ENCODE results near the gene RCE1.

RCE1 gene

GRCh38 chr11:66845143-66845875, 2.1 kb downstream of the RCE1 start:
- no peak for DNase-seq

- DNase-seq = no peak
Measured at GRCh38 chr11:66845876-66846212, 2.6 kb downstream of the RCE1 start.

GRCh38 chr11:66846671-66847091, 3.4 kb downstream of the RCE1 start:
- peak; percentile 29 to 31 for DNase-seq

DNA sequence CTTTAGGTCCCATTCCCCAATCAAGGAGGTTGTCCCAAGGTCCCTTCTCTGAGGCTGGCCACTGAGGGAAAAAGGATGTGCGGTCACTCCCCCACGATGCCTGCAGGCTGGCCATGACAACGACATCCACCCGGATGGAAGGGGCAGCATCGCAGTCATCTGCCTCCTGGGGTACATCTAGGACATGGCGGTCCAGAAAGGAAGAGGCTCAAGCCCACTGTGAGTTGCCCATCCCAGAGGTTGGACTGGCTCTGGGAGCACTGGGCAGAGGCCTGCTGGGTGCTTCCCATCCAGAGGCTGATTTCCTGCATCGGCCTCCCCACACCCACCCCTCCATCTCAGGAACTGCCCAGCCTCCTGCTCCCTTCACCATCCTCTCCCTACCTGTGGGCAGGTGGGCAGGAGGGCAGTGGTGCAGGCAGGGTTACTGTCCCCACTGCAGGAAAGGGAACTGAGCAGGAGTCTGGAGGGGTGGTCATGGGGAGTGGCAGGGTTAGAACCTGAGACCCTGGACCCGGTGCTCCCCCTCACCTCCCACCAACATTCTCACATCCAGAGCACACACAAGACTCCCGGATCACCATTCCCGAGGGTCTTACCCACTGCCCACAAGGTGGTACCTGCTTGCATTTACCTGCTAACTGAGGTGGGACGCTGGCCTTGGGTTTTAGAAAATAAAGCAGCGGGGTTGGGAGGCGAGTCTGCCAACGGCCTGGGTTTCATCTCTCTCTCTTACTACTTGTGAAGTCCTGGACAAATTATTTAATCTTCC, 4.4 kb downstream of the RCE1 start:
- no peak for DNase-seq

DNA sequence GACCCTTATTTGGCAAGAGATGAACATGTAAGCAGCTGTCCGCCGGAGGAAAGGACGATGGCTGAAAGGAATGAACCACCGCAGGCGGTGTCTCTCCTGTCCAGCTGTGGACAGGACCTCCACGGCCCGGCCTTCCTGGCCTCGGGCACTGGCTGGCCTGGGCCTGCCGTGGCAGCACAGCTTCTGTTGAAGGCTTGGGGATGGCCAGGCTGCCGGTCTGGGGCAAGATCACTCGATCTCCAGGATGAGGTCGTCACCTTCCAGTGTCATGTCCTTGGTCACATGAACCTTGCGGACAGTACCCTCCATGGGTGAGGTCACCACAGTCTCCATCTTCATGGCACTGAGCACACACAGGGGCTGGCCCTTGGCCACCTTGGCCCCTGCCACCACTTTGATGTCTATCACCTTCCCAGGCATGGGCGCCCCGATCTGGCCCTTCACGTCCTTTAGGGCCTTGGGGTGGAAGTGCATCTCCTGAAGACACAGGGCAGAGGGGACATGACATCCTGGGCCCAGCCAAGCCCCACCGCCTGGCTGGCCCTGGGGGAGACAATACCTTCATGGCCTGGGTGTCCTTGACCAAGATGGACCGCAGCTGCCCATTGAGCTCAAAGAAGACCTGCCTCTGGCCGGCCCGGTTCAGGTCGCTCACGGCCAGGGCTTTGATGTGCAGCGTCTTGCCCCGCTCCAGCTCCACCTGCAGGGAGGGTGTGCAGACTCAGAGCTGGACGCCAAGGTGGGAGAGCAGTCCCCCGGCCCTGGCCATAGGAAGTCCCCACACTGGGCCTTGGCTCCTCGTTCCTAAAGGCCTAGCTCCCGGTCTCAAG, 5.6 kb downstream of the RCE1 start:
- DNase-seq = no peak

- no peak for DNase-seq
Measured at GRCh38 chr11:66849501-66850234, 6.4 kb downstream of the RCE1 start.

- DNase-seq = no peak
Measured at GRCh38 chr11:66850235-66850587, 7.0 kb downstream of the RCE1 start.

DNA sequence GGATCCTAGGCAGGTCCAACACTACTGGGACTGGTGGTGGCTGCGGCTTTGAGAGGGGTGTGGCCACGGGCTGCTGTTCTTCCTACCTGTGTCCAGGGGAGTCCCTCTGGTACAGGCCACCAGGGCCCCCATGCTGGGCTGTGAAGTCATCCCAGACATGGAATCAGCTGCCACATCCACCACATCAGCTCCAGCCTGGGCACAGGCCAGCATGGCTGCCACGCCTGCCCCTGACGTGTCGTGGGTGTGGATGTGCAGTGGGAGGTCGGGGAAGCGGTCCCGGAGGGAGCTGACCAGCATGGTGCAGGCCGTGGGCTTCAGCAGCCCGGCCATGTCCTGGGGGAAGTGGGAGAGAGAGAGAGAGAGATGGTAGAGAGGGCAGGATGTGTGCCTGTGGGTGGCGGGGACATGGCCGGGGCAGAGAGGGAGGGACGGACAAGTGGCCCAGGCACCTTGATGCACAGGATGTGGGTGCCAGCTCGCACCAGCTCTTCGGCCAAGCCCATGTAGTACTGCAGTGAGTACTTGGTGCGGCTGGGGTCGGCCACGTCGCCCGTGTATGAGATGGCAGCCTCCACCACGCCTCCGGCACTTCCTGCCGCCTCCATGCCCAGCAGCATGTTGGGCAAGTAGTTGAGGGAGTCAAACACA, 7.5 kb downstream of the RCE1 start:
- no peak for DNase-seq

DNA sequence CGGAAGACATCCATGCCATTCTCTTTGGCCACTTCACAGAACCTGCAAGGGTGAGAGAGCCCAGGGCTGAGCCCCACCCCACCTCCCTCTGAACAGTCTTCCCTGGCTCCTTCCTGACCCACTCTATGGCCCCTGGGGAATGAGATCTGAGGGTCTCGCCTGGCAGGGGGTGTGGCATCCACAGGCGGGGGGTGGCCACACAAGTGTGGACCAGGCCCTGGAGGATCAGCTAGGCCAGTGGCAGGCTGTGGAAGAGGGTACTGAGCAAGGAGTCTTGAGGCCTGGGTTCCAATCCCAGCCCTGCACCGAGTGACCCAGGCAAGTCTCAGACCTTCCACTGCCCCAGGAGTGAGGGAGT, 8.0 kb downstream of the RCE1 start:
- no peak for DNase-seq

- no peak for DNase-seq
Measured at GRCh38 chr11:66851698-66852465, 8.6 kb downstream of the RCE1 start.

DNA sequence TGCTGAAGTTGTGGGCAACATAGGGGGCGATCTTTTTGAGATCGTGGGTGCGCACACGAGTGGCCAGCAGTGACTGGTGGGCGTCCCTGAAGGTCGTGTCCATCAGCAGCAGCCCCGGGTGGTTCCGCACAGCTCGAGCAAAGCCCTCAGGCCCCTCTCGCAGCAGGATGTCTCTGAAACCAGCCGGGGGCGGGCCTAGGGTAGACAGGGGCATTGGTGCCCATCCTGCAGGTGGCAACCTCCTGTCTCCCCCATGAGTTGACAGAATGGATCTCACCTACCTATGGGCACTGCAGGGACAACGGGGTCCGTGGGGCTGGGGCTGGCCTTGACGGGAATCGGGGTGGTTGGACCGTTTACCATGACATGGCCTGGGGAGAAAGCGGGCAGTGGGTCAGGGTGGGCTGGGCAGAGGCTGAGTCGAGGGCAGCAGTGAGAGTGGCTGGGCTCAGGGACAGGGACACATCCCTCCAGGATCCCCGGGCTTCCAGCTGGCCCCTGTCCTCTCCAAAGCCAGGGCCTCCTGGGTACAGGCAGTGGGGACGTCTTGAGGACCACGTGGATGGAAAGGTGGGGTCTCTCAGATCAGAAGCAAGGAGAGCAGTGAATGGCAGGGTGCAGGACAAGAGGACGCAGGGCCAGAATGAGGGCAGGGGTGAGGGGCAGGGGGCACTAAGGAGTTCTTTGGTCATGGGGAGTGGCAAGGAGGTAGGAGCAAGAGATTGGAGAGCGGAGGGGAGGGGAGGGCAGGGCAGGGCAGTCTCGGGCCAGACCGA, 9.4 kb downstream of the RCE1 start:
- DNase-seq = no peak

GRCh38 chr11:66853242-66854229, 10.3 kb downstream of the RCE1 start:
- DNase-seq = no peak

- DNase-seq = no peak
Measured at GRCh38 chr11:66854231-66854661, 11.0 kb downstream of the RCE1 start.

DNA sequence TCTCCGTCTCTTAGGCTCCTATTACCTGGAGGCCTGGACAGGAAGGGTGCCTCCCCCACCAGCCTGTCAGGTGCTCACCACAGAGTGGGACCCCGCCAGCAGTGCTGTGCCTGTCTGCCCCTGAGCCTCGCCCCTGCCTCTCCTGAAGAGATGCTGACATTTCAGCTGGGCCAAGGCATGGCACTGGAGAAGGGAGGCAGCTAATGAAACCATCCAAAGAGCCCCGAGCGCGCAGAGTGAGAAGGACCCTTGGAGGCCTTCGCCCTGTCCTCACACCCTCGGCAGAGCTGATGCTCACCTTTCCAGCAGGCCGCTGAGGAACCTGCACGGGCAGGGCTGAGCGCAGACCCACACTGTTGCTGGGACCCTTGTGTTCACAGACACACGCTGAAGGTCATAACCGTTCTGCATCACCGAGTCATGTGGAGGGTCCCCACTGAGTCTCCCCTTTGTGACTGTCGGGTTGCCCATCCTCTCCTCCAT, 11.5 kb downstream of the RCE1 start:
- DNase-seq = no peak

DNA sequence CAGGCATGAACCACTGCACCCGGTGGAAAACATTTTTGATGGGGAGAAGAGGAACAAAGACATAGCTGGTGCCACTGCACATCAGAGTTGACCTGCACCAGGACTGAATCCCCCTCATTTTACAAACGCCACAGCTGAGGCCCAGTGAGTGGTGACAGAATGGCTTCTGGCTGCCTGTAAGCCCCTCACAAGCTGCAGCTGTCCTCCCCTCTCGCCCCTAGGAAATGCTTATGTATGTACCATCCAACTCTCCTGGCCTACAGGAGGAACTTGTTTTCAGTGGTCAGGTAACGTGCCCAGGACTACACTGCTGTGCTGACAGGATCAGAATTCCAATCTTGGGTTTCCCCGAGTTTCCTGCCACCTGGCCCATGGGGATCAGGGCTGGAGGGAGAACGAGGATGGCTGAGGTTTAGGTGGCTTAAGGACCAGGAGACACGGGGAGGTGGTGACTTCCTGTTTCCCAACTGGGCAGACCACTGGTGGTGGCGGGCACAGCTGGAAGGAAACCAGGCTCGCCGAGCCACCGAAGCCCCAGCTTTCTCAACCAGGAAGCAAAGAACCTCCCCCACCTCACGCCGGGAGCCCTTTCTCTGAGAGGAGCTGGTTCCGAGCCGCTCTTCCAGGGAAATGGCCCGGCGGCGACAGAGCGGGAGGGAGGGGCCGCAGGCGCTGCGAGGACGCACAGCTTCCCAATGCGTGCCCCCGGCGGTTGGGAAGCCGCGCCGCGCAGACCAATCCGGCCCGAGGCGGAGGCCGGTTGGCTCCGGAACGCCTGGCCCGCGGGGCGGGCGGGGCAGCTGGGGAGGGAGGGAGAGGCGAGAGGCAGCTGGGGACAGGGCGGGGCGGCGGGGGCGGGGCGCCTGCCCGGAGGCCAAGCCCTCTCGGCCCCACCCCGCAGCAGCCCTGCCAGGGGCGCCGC, 12.6 kb downstream of the RCE1 start:
- DNase-seq = peak; percentile 74 to 77

GRCh38 chr11:66856496-66857233, 13.4 kb downstream of the RCE1 start, which contains the start of gene LRFN4:
Gene LRFN4 (plus strand): TSS chr11:66857064. CDS start chr11:66857745, 681 bp downstream.
- DNase-seq = peak in 1 of 2 experiments; percentile 68

DNA sequence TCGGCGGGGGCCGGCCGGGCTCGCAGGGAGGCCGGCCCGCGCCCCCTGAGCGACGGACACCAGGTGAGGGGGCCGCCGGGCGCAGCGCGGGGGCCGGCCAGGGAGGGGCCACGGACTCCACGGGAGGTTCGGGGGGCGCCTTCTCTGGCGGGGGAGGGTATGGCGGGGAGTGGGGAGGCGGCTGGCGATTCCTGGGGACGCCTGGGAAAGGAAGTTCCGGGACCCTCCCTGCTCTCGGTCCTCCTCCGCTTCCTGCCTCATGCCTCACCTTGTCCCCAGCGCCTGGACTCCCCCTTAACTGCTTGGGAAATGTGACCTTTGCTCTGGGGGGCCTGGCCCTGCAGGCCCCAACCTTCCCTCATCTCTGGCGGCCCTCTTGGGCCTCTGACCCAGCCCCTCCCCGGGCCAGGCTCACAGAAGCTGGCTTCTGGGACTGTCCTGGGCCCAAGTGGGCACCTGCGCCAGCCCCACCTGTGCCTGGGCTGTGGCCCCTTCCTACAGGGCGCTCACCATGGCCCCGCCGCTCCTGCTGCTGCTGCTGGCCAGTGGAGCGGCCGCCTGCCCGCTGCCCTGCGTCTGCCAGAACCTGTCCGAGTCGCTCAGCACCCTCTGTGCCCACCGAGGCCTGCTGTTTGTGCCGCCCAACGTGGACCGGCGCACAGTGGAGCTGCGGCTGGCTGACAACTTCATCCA, 14.1 kb downstream of the RCE1 start:
- DNase-seq = no peak
